Fibroblast of pulmonary artery (primary cell): ENCODE data around the gene PARP16.

Source experiments
- DNase-seq: peaks from one replicate; pipeline ENCODE4 v3.0.0-alpha.2; 2010; ENCODE audit warnings: low read depth
- H3K4me3 ChIP-seq: replicated peaks from 2 replicates; pipeline ENCODE4 v1.5.1; 2011; ENCODE audit warnings: low read depth, mild to moderate bottlenecking, control low read depth, low read length, moderate library complexity
- TF ChIP-seq, protein P1 (sequence below): IDR thresholded peaks from 2 replicates; pipeline ENCODE4 v1.5.1; 2011; ENCODE audit warnings: mild to moderate bottlenecking, control low read depth, low read length, inconsistent platforms; ENCODE audit errors: missing control alignments

The PARP16 gene

DNA sequence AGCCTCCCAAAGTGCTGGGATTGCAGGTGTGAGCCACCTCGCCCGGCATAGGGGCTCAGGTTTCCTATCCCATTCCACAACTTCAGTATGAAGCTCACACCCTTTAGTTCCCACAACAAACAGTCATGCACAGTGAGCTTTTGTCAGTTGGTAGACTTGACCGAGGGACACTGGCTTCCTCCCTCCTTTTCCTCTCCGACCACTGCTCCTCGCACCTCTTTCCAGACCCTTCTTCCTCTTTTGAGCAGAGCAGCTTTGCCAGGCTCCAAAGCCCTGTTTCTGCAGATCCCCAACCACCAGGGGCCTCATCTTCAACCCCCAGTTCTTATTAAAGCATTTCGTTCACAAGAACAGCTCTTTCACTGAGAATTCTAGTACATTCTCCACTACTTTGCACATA is 62.7 kb downstream of the PARP16 start:
- TF ChIP-seq, protein P1, sequence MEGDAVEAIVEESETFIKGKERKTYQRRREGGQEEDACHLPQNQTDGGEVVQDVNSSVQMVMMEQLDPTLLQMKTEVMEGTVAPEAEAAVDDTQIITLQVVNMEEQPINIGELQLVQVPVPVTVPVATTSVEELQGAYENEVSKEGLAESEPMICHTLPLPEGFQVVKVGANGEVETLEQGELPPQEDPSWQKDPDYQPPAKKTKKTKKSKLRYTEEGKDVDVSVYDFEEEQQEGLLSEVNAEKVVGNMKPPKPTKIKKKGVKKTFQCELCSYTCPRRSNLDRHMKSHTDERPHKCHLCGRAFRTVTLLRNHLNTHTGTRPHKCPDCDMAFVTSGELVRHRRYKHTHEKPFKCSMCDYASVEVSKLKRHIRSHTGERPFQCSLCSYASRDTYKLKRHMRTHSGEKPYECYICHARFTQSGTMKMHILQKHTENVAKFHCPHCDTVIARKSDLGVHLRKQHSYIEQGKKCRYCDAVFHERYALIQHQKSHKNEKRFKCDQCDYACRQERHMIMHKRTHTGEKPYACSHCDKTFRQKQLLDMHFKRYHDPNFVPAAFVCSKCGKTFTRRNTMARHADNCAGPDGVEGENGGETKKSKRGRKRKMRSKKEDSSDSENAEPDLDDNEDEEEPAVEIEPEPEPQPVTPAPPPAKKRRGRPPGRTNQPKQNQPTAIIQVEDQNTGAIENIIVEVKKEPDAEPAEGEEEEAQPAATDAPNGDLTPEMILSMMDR = no peak
- no peak overlapping the region for H3K4me3 ChIP-seq
- no peak for DNase-seq

DNA sequence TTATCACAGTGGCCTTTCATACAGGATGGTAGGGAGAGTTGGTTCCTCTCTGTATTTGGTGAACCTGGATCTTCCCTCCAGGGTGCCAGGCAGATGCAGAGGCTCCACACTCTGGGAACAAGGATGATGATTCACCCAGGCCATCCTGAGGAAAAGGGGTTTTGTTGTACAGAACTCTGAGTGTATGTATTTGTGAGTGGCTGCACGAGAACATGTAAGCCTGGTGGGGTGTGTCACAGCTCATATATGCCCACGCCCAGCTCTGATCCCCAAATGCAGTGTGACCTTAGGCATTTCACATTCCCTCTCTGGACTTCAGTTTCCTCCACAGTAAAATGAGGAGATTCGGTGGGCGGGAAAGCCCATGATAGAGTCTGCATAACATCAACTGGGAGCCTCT is 63.8 kb downstream of the PARP16 start:
- TF ChIP-seq, protein P1 = no peak
- no peak overlapping the region for H3K4me3 ChIP-seq
- DNase-seq = no peak

DNA sequence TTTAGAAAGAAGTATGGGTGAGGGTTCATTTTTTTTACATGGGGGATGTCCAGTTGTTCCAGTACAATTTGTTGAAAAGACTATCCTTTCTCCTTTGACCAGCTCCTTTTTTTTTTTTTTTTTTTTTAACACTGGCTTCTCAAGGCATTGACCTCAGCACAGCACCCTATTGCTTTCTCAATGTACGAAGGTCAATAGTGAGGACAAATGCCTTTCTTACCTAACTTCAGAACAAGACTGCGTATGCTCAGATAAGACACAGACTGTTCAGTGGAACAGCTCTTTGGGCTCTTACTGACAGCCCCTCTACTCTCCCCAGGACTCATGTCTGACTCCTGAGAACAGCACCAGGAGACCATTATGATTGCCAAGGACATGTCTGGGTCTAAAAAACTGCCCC is 65.0 kb downstream of the PARP16 start:
- no peak for DNase-seq
- TF ChIP-seq, protein P1 = no peak
- H3K4me3 ChIP-seq = no peak overlapping the region

DNA sequence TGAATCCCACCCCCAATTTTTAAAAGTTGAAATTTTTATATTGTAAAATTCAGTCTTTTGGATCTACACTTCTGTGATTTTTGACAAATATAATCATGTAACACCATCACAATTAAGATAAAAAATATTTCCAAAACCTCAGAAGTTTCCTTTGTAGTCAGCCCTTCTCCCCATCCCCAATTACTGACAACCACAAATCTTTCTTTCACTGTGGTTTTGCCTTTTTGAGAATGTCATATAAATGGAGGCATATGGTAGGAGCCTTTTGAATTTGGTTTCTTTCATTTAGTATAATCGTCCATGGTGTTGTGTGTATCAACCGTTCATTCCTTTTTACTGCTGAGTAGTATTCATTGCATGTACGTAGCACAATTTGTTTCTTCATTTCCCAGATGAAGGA is 67.5 kb downstream of the PARP16 start:
- H3K4me3 ChIP-seq = no peak overlapping the region
- TF ChIP-seq, protein P1 = no peak
- no peak for DNase-seq

DNA sequence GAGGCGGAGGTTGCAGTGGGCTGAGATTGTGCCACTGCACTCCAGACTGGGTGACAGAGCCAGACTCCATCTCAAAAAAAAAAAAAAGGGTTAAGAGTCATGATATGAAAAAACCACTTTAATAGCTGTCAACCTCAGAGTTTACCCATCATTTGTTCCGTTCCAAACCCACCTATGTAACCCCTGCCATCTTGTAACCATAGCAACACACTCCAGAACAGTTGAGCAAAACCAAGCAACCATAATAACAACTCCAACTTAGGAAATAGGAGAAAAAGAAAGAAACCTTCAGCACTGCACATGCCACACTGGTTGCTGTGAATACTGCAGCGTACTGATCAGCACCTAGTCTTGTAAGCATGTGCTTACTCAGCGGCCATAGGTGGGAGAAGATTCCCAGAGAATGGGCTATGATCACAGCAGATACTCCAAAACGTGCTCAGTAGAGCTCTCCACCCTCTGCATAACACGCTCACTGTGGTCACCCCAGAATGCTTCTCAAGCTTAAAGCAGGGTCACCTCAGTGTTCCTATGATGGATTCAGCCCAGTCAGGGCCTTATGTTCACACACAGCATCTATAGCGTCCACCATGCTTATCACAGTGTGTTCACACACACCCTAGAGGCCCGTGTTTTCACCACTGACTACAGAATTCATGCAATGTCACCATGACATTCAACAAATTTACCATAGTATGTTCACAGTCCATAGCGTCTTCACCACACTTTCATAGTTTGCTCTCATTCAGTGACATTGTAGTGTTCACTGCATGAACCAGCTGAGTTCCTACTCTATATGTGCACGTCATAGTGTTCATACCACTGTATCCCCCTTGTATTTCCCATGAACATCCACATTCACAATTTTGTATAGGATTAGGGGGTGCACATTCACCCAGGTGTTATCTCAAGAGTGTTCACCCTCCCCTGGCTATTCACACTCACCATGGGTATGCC is 68.9 kb downstream of the PARP16 start:
- TF ChIP-seq, protein P1 = no peak
- no peak for DNase-seq
- no peak overlapping the region for H3K4me3 ChIP-seq

DNA sequence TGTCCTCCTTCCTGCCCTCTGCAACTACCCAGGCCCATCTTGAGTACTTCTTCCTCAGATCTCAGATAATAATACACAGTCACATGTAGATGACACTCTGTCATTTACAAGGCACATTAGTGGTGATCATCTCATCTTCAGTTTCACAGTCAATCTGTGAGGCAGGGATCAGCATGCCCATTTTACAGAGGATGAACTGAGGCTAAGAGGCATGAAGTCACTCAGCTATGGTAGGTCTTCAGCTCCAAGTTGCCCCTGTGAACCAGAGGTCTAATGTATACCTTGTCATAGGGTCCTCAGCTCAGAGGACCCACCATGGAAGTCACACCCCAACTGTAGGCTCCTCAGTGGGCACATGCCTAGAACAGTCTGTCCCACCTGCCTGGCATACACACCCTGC is 71.2 kb downstream of the PARP16 start:
- TF ChIP-seq, protein P1 = no peak
- no peak overlapping the region for H3K4me3 ChIP-seq
- DNase-seq = no peak

DNA sequence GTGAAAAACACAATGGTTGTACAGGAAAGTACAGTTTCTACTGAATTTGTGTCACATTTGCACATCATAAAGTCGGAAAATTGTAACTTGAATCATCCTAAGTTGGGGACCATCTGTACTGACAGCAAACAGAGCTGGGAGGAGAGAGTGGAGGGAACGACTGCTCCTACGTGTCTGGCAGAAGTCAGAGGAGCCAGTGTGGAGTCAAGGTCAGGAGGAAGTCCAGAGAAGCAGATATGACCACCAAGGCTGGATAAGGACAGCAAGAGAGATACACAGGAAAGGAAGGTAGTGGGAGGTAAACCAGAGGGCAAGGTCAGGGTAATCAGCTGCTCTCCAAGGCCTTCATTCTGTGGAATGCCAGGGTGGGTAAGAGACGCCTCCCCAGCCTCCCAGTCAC is 72.7 kb downstream of the PARP16 start:
- TF ChIP-seq, protein P1 = no peak
- DNase-seq = no peak
- no peak overlapping the region for H3K4me3 ChIP-seq
